Uterus (tissue), 2 donors: ENCODE measurements around the gene NSMF.

Experiments used
- POLR2A ChIP-seq, 2 donors: fragments of 450-650 bp; IDR thresholded peaks; one replicate each; pipeline ENCODE4 v1.6.1; 2016; ENCODE audit warnings: antibody characterized with exemption in 2 of 2, mild to moderate bottlenecking in 1 of 2, moderate library complexity in 1 of 2
- TF ChIP-seq, protein P1 (sequence below), 4 experiments: fragments of 200-600 bp in 2 of 4; fragments of 450-650 bp in 2 of 4; sonication (generic) in 2 of 4; IDR thresholded peaks; one replicate each; pipeline ENCODE4 v1.5.1; 2016 to 2019; ENCODE audit warnings: antibody characterized with exemption in 4 of 4, mild to moderate bottlenecking in 2 of 4, moderate library complexity in 1 of 4

- TF ChIP-seq, protein P1, sequence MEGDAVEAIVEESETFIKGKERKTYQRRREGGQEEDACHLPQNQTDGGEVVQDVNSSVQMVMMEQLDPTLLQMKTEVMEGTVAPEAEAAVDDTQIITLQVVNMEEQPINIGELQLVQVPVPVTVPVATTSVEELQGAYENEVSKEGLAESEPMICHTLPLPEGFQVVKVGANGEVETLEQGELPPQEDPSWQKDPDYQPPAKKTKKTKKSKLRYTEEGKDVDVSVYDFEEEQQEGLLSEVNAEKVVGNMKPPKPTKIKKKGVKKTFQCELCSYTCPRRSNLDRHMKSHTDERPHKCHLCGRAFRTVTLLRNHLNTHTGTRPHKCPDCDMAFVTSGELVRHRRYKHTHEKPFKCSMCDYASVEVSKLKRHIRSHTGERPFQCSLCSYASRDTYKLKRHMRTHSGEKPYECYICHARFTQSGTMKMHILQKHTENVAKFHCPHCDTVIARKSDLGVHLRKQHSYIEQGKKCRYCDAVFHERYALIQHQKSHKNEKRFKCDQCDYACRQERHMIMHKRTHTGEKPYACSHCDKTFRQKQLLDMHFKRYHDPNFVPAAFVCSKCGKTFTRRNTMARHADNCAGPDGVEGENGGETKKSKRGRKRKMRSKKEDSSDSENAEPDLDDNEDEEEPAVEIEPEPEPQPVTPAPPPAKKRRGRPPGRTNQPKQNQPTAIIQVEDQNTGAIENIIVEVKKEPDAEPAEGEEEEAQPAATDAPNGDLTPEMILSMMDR (IDR thresholded peaks at IDR 0.05) = no peak
- TF ChIP-seq POLR2A (IDR thresholded peaks at IDR 0.05) = no peak
Measured at GRCh38 chr9:137499858-137500661, 40.9 kb upstream of the NSMF start.
